ENCODE measurements around the gene PARD3B. TPM values are rescaled to one million over a fixed set of nuclear protein-coding genes. Genes with fewer than 3 reads are reported as not detected.

The PARD3B gene
- total and polyA plus RNA-seq, 2 donors (not counting 1 experiment from before 2014, with no cell fraction given) = 7.4 to 20.6 TPM

- H3K36me3 ChIP-seq (ENCODE audit: control insufficient read depth, insufficient read depth, low read length) = no peaks in the 10 kb centered on the region
- H3K27ac ChIP-seq (ENCODE audit: insufficient read depth, low read length) = no peak overlapping the region
- no peaks in the 10 kb centered on the region for H3K4me1 ChIP-seq (ENCODE audit: control insufficient read depth, extremely low read depth, insufficient read depth, low read length)
- TF ChIP-seq CTCF (conservative IDR thresholded peaks at IDR 0.05 in 1 of 2, IDR thresholded peaks at IDR 0.05 in 1 of 2; ENCODE audit: low read depth in 1 of 2, low read length in 2 of 2) (no peak), EZH2 (IDR thresholded peaks at IDR 0.05; ENCODE audit: low read length, missing control alignments) (no peak)
- no peaks in the 10 kb centered on the region for H3K27me3 ChIP-seq (ENCODE audit: control insufficient read depth, insufficient read depth, low read length)
- H3K4me3 ChIP-seq (replicated peaks in 1 of 4; ENCODE audit: control extremely low read depth in 1 of 4, insufficient read depth in 1 of 4, low read depth in 3 of 4, low read length in 4 of 4) = no peak overlapping the region
- H2AFZ ChIP-seq (ENCODE audit: low read length) = no peak overlapping the region
- H3K9me3 ChIP-seq (ENCODE audit: control insufficient read depth, insufficient read depth, low read depth, low read length) = no peaks in the 10 kb centered on the region
- no peak overlapping the region for H3K9ac ChIP-seq (ENCODE audit: insufficient read depth, low read length)
- no peak overlapping the region for H3K4me2 ChIP-seq (ENCODE audit: extremely low read depth, insufficient read depth, low read length)
- no peaks in the 10 kb centered on the region for H3K79me2 ChIP-seq (ENCODE audit: control insufficient read depth, insufficient read depth, low read length)
- H4K20me1 ChIP-seq (ENCODE audit: control insufficient read depth, extremely low read depth, insufficient read depth, low read length) = no peaks in the 10 kb centered on the region
- DNase-seq (ENCODE audit: low read depth in 2 of 2) = no peak
These were observed 603.5 kb downstream of the PARD3B start for GRCh38 chr2:205148755-205149154.

GRCh38 chr2:205156457-205156856 is 611.2 kb downstream of the PARD3B start:
- Histone ChIP-seq H3K9ac (ENCODE audit: insufficient read depth, low read length) (no peak overlapping the region), H2AFZ (ENCODE audit: low read length) (no peak overlapping the region), H3K27ac (ENCODE audit: insufficient read depth, low read length) (no peak overlapping the region), H4K20me1 (ENCODE audit: control insufficient read depth, extremely low read depth, insufficient read depth, low read length) (no peaks in the 10 kb centered on the region), H3K4me3 (replicated peaks in 1 of 4; ENCODE audit: control extremely low read depth in 1 of 4, insufficient read depth in 1 of 4, low read depth in 3 of 4, low read length in 4 of 4) (no peak overlapping the region), H3K4me2 (ENCODE audit: extremely low read depth, insufficient read depth, low read length) (no peak overlapping the region), H3K79me2 (ENCODE audit: control insufficient read depth, insufficient read depth, low read length) (no peaks in the 10 kb centered on the region), H3K27me3 (ENCODE audit: control insufficient read depth, insufficient read depth, low read length) (no peaks in the 10 kb centered on the region), H3K36me3 (ENCODE audit: control insufficient read depth, insufficient read depth, low read length) (no peaks in the 10 kb centered on the region), H3K9me3 (ENCODE audit: control insufficient read depth, insufficient read depth, low read depth, low read length) (no peaks in the 10 kb centered on the region), H3K4me1 (ENCODE audit: control insufficient read depth, extremely low read depth, insufficient read depth, low read length) (no peaks in the 10 kb centered on the region)
- TF ChIP-seq EZH2 (IDR thresholded peaks at IDR 0.05; ENCODE audit: low read length, missing control alignments) (no peak), CTCF (conservative IDR thresholded peaks at IDR 0.05 in 1 of 2, IDR thresholded peaks at IDR 0.05 in 1 of 2; ENCODE audit: low read depth in 1 of 2, low read length in 2 of 2) (no peak)
- no peak for DNase-seq (ENCODE audit: low read depth in 2 of 2)

- Histone ChIP-seq H3K79me2 (ENCODE audit: control insufficient read depth, insufficient read depth, low read length) (no peaks in the 10 kb centered on the region), H3K9ac (ENCODE audit: insufficient read depth, low read length) (no peak overlapping the region), H3K9me3 (ENCODE audit: control insufficient read depth, insufficient read depth, low read depth, low read length) (no peaks in the 10 kb centered on the region), H3K27ac (ENCODE audit: insufficient read depth, low read length) (no peak overlapping the region), H3K27me3 (ENCODE audit: control insufficient read depth, insufficient read depth, low read length) (no peaks in the 10 kb centered on the region), H3K4me2 (ENCODE audit: extremely low read depth, insufficient read depth, low read length) (no peak overlapping the region), H2AFZ (ENCODE audit: low read length) (no peak overlapping the region), H4K20me1 (ENCODE audit: control insufficient read depth, extremely low read depth, insufficient read depth, low read length) (no peaks in the 10 kb centered on the region), H3K36me3 (ENCODE audit: control insufficient read depth, insufficient read depth, low read length) (no peaks in the 10 kb centered on the region), H3K4me3 (replicated peaks in 1 of 4; ENCODE audit: control extremely low read depth in 1 of 4, insufficient read depth in 1 of 4, low read depth in 3 of 4, low read length in 4 of 4) (no peak overlapping the region), H3K4me1 (ENCODE audit: control insufficient read depth, extremely low read depth, insufficient read depth, low read length) (no peaks in the 10 kb centered on the region)
- no peak for DNase-seq (ENCODE audit: low read depth in 2 of 2)
- TF ChIP-seq EZH2 (IDR thresholded peaks at IDR 0.05; ENCODE audit: low read length, missing control alignments) = no peak
- TF ChIP-seq CTCF (conservative IDR thresholded peaks at IDR 0.05 in 1 of 2, IDR thresholded peaks at IDR 0.05 in 1 of 2; ENCODE audit: low read depth in 1 of 2, low read length in 2 of 2) = no peak
These were observed 613.1 kb downstream of the PARD3B start for GRCh38 chr2:205158404-205158803.

Data from fibroblast of lung (primary cell).